ENCODE results near the gene GPA33.
A peak's percentile ranks its signal among the peaks of the same experiment; 100 is the strongest.

Gene GPA33

GRCh38 chr1:167066333-167067122 is 23.6 kb downstream of the GPA33 start:
- DNase-seq (ENCODE audit: extremely low spot score): peak; percentile 90
- CTCF ChIA-PET: interaction anchor here (0.6 to 18.6 kb wide), 32 partner anchors 8 to 621 kb away, joined by 3 to 659 read pairs (median 4); partner anchors contain the start of genes GPA33 and POU2F1
- POLR2A ChIA-PET: no interaction called here
- peak; percentile 94 for TF ChIP-seq CTCF (IDR thresholded peaks at IDR 0.05; ENCODE audit: control extremely low read depth, extremely low read depth, low read depth, missing control alignments)

GRCh38 chr1:167065471-167065870 is 24.7 kb downstream of the GPA33 start:
- CTCF ChIA-PET: interaction anchor here (0.6 to 18.6 kb wide), 14 partner anchors 8 to 488 kb away, joined by 3 to 659 read pairs (median 5); partner anchors contain the start of genes CREG1 and POU2F1

GRCh38 chr1:167064621-167065020 is 25.6 kb downstream of the GPA33 start:
- no peak for TF ChIP-seq CTCF (IDR thresholded peaks at IDR 0.05; ENCODE audit: control extremely low read depth, extremely low read depth, low read depth, missing control alignments)
- CTCF ChIA-PET: interaction anchor here (0.7 to 18.6 kb wide), 7 partner anchors 15 to 491 kb away, joined by 3 to 659 read pairs (median 6); partner anchors contain the start of gene CREG1
- DNase-seq (ENCODE audit: extremely low spot score): no peak
- POLR2A ChIA-PET: no interaction called here

More at GRCh38 chr1:167065471-167065870, 24.7 kb downstream of the GPA33 start:
- POLR2A ChIA-PET: no interaction called here
- no peak for TF ChIP-seq CTCF (IDR thresholded peaks at IDR 0.05; ENCODE audit: control extremely low read depth, extremely low read depth, low read depth, missing control alignments)
- no peak for DNase-seq (ENCODE audit: extremely low spot score)

GRCh38 chr1:167061073-167061464 is 29.1 kb downstream of the GPA33 start:
- ChIA-PET CTCF (interaction anchor here (0.9 to 18.6 kb wide), 19 partner anchors 12 to 497 kb away, joined by 3 to 659 read pairs (median 4); no protein-coding TSS in a partner anchor), POLR2A (no interaction called here)
- no peak for DNase-seq (ENCODE audit: extremely low spot score)

GRCh38 chr1:167060141-167061072 is 29.8 kb downstream of the GPA33 start:
- ChIA-PET POLR2A (no interaction called here), CTCF (interaction anchor here (0.8 to 18.6 kb wide), 60 partner anchors 9 to 1692 kb away, joined by 3 to 659 read pairs (median 4); partner anchors contain the start of genes POU2F1 and STYXL2)
- no peak for TF ChIP-seq CTCF (IDR thresholded peaks at IDR 0.05; ENCODE audit: control extremely low read depth, extremely low read depth, low read depth, missing control alignments)
- DNase-seq (ENCODE audit: extremely low spot score): no peak

More at GRCh38 chr1:167061073-167061464, 29.1 kb downstream of the GPA33 start:
- no peak for TF ChIP-seq CTCF (IDR thresholded peaks at IDR 0.05; ENCODE audit: control extremely low read depth, extremely low read depth, low read depth, missing control alignments)

- ChIA-PET POLR2A (no interaction called here), CTCF (interaction anchor here (0.7 to 18.6 kb wide), 68 partner anchors 7 to 1691 kb away, joined by 3 to 659 read pairs (median 5); partner anchors contain the start of genes POU2F1, STYXL2 and TADA1)
- TF ChIP-seq CTCF (IDR thresholded peaks at IDR 0.05; ENCODE audit: control extremely low read depth, extremely low read depth, low read depth, missing control alignments): no peak
- no peak for DNase-seq (ENCODE audit: extremely low spot score)
Observed at GRCh38 chr1:167059809-167060107, 30.4 kb downstream of the GPA33 start.

Measured in GM10248 (cell line).